HL-60 (cell line): ENCODE results near the gene RELT.

ENCODE experiments used
- CTCF ChIP-seq: IDR thresholded peaks from one replicate; pipeline ENCODE4 v1.5.1; 2011; ENCODE audit warnings: low read length, control low read depth, inconsistent platforms; ENCODE audit not compliant: insufficient read depth
- REST ChIP-seq: IDR thresholded peaks from 2 replicates; pipeline ENCODE4 v1.6.1; 2012; ENCODE audit warnings: low read depth; ENCODE audit not compliant: insufficient replicate concordance

DNA sequence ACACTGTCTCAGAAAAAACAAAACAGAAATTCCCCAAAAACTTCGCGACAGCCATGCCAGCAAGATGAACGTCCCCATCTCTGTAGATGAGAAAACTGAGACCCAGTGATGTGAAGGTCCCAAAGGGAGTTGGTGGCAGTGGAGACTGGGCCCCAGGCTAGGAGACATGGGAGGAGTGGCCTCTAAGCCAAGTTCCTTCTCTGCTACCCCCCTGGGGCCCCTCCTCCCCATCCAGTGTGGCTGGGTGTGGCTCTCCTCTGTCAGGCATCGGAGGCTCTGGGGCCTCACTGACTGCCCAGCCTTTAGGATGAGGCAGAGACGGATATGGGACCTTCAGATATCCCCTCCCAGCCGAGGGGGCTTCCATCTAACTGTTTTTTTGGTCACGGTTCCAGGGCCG is 9.8 kb downstream of the RELT start:
- no peak for TF ChIP-seq REST
- no peak for TF ChIP-seq CTCF
